HepG2 (cell line): ENCODE measurements around the gene MYADML2. TPM values are rescaled to one million over a fixed set of nuclear protein-coding genes. Genes with fewer than 3 reads are reported as not detected.
A peak's percentile ranks its signal among the peaks of the same experiment; 100 is the strongest.

Experiments used
- ATF1 ChIP-seq: IDR thresholded peaks from 2 replicates; pipeline ENCODE4 v1.6.1; 2016; ENCODE audit warnings: mild to moderate bottlenecking, control low read depth
- ATF5 ChIP-seq: sonication (generic); formaldehyde crosslinking; IDR thresholded peaks from 2 replicates; pipeline ENCODE4 v1.4.0; 2020; ENCODE audit warnings: mild to moderate bottlenecking, low read depth, missing genetic modification reagents
- BCL6 ChIP-seq: IDR thresholded peaks from 2 replicates; pipeline ENCODE4 v1.6.1; 2016; ENCODE audit warnings: missing genetic modification reagents, missing compliant biosample characterization
- CERS6 ChIP-seq: sonication (generic); formaldehyde crosslinking; IDR thresholded peaks from 2 replicates; pipeline ENCODE4 v1.5.0; 2020; ENCODE audit warnings: missing genetic modification reagents
- FUBP1 ChIP-seq: sonication (generic); formaldehyde crosslinking; IDR thresholded peaks from 2 replicates; pipeline ENCODE4 v1.5.1; 2020; ENCODE audit warnings: missing genetic modification reagents, mild to moderate bottlenecking, borderline replicate concordance
- HES4 ChIP-seq: sonication (generic); formaldehyde crosslinking; IDR thresholded peaks from 2 replicates; pipeline ENCODE4 v1.9.0; 2021; ENCODE audit warnings: mild to moderate bottlenecking, missing genetic modification reagents, borderline replicate concordance
- ISX ChIP-seq: sonication (generic); formaldehyde crosslinking; conservative IDR thresholded peaks from 2 replicates; pipeline ENCODE4 v1.5.0; 2020; ENCODE audit warnings: missing genetic modification reagents
- JDP2 ChIP-seq: sonication (generic); formaldehyde crosslinking; IDR thresholded peaks from 2 replicates; pipeline ENCODE4 v1.8.1; 2022; ENCODE audit warnings: missing genetic modification reagents, borderline replicate concordance
- KDM3A ChIP-seq: IDR thresholded peaks from 2 replicates; pipeline ENCODE4 v1.6.1; 2018; ENCODE audit warnings: low read depth, missing compliant biosample characterization
- KDM4B ChIP-seq: sonication (generic); formaldehyde crosslinking; IDR thresholded peaks from 2 replicates; pipeline ENCODE4 v1.4.0; 2020; ENCODE audit warnings: missing genetic modification reagents
- LCORL ChIP-seq, 2 experiments: fragments of 450-650 bp in 1 of 2; sonication (generic) in 1 of 2; formaldehyde crosslinking in 1 of 2; IDR thresholded peaks; 2 replicates each; pipeline versions ENCODE4 v1.5.0 to v1.6.1; 2017 to 2020; ENCODE audit warnings: antibody characterized with exemption in 1 of 2, missing genetic modification reagents in 1 of 2
- MED8 ChIP-seq: sonication (generic); formaldehyde crosslinking; IDR thresholded peaks from 2 replicates; pipeline ENCODE4 v1.8.1; 2023; ENCODE audit warnings: mild to moderate bottlenecking, missing genetic modification reagents; ENCODE audit not compliant: insufficient replicate concordance
- NFKBIZ ChIP-seq: IDR thresholded peaks from 2 replicates; pipeline ENCODE4 v1.6.1; 2018; ENCODE audit warnings: missing genetic modification reagents, missing compliant biosample characterization
- POLR2G ChIP-seq: fragments of 200-400 bp; formaldehyde crosslinking; IDR thresholded peaks from 2 replicates; pipeline ENCODE4 v1.6.1; 2018; ENCODE audit warnings: mild to moderate bottlenecking, low read depth, low read length, moderate library complexity
- SSRP1 ChIP-seq: IDR thresholded peaks from 2 replicates; pipeline ENCODE4 v1.6.1; 2016; ENCODE audit warnings: control low read depth
- TMF1 ChIP-seq: sonication (generic); formaldehyde crosslinking; IDR thresholded peaks from 2 replicates; pipeline ENCODE4 v1.8.1; 2022; ENCODE audit warnings: low read depth, missing genetic modification reagents
- UBTF ChIP-seq: sonication (generic); formaldehyde crosslinking; IDR thresholded peaks from 2 replicates; pipeline ENCODE4 v1.4.0; 2020; ENCODE audit warnings: mild to moderate bottlenecking, missing genetic modification reagents
- ZNF160 ChIP-seq: sonication (generic); formaldehyde crosslinking; IDR thresholded peaks from 2 replicates; pipeline ENCODE4 v1.8.0; 2022; ENCODE audit warnings: mild to moderate bottlenecking, inconsistent platforms, missing genetic modification reagents
- ZNF354B ChIP-seq: sonication (generic); formaldehyde crosslinking; IDR thresholded peaks from 2 replicates; pipeline ENCODE4 v1.8.0; 2022; ENCODE audit warnings: mild to moderate bottlenecking, missing genetic modification reagents
- ZNF512B ChIP-seq: sonication (generic); formaldehyde crosslinking; IDR thresholded peaks from 2 replicates; pipeline ENCODE4 v1.5.1; 2020; ENCODE audit warnings: missing genetic modification reagents, mild to moderate bottlenecking, borderline replicate concordance
- ZNF546 ChIP-seq: sonication (generic); formaldehyde crosslinking; conservative IDR thresholded peaks from 2 replicates; pipeline ENCODE4 v1.8.1; 2023; ENCODE audit warnings: mild to moderate bottlenecking, missing genetic modification reagents
- ZNF576 ChIP-seq: sonication (generic); formaldehyde crosslinking; IDR thresholded peaks from 2 replicates; pipeline ENCODE4 v1.4.0; 2020; ENCODE audit warnings: mild to moderate bottlenecking, missing genetic modification reagents
- ZNF777 ChIP-seq: sonication (generic); formaldehyde crosslinking; IDR thresholded peaks from 2 replicates; pipeline ENCODE4 v1.4.0; 2020; ENCODE audit warnings: missing genetic modification reagents
- polyA plus RNA-seq, 8 experiments: library from polyadenylated mRNA; depleted of rRNA in 3 of 8; stranded (reverse) in 7 of 8; unstranded in 1 of 8; fragments of >200 nt; fragmentation: Illumina TruSeq in 4 of 8; extraction: Trizol in 4 of 8; gene quantifications; 2 replicates each; pipeline versions ENCODE4 v1.2.1 to v1.2.3, GENCODE V29; 2011 to 2016; ENCODE audit warnings: low read depth in 4 of 8, missing spikeins in 1 of 8, mixed read lengths in 1 of 8; ENCODE audit not compliant: insufficient read depth in 1 of 8
- total RNA-seq, 5 experiments: library from RNA; depleted of rRNA; stranded (reverse); fragments of >200 nt; fragmentation: Illumina TruSeq; extraction: Trizol; gene quantifications; 2 replicates each; pipeline ENCODE4 v1.2.3, GENCODE V29; 2016; ENCODE audit warnings: low read depth in 1 of 5

Gene MYADML2
- total and polyA plus RNA-seq, 2 of the 13 experiments (the other 11 are each of a cell fraction or from before 2014, with no cell fraction given) = not detected

GRCh38 chr17:81967244-81967532 is 20.2 kb upstream of the MYADML2 start (continued):
- 0 out of 2 replicates have a peak, but pooled peaks have one; percentile 24 for TF ChIP-seq UBTF (CRISPR knock-in tag)
- no peak for TF ChIP-seq JDP2 (CRISPR knock-in tag)
- TF ChIP-seq ISX = no peak
- TF ChIP-seq NFKBIZ (CRISPR knock-in tag) = no peak; the same call in 1 of the 2 replicates
- no peak for TF ChIP-seq ZNF160 (CRISPR knock-in tag)
- no peak for TF ChIP-seq ZNF512B (CRISPR knock-in tag)
- TF ChIP-seq BCL6 (CRISPR knock-in tag) = no peak
- TF ChIP-seq ATF1 = no peak
- no peak for TF ChIP-seq CERS6 (CRISPR knock-in tag)
- 0 out of 2 replicates have a peak, but pooled peaks have one; percentile 14 for TF ChIP-seq TMF1 (CRISPR knock-in tag)
- peak; percentile 91 for TF ChIP-seq ZNF546 (CRISPR knock-in tag)
- TF ChIP-seq ZNF576 (CRISPR knock-in tag) = no peak
- TF ChIP-seq KDM3A = no peak
- peak; percentile 1; the same call in 1 of the 2 replicates for TF ChIP-seq FUBP1 (CRISPR knock-in tag)
- no peak for TF ChIP-seq ZNF354B (CRISPR knock-in tag)
- no peak for TF ChIP-seq ZNF777
- peak; percentile 12 for TF ChIP-seq POLR2G
- no peak for TF ChIP-seq SSRP1 (CRISPR knock-in tag)
- TF ChIP-seq ATF5 (CRISPR knock-in tag) = no peak
- TF ChIP-seq LCORL (IDR thresholded peaks at IDR 0.05) = no peak
- no peak for TF ChIP-seq LCORL (CRISPR knock-in tag; IDR thresholded peaks at IDR 0.05)
- no peak for TF ChIP-seq KDM4B (CRISPR knock-in tag)
- no peak for TF ChIP-seq MED8 (CRISPR knock-in tag)
- no peak for TF ChIP-seq HES4 (CRISPR knock-in tag)
